B cell (primary cell): Measurements from ENCODE around the gene KRT72. TPM values are rescaled to one million over a fixed set of nuclear protein-coding genes. Genes with fewer than 3 reads are reported as not detected.

ENCODE experiments used
- ATAC-seq: fragments of 200-7000 bp; cut with Tn5 transposase; one replicate; pipeline ENCODE4 v1.10.0; 2021; ENCODE audit warnings: low read depth, mild to moderate bottlenecking, moderate number of reproducible peaks, moderate library complexity
- CTCF ChIA-PET: fragments of 350-600 bp; sonication (Branson Sonifier 250); formaldehyde crosslinking; loops from one replicate; lab custom pipeline; 2021; ENCODE audit warnings: antibody characterized with exemption, inconsistent platforms; lab: Charles Lee
- POLR2A ChIA-PET: fragments of 350-600 bp; sonication (Branson Sonifier 250); formaldehyde crosslinking; loops from one replicate; lab custom pipeline; 2021; ENCODE audit warnings: antibody characterized with exemption; lab: Charles Lee
- DNase-seq: peaks from one replicate; pipeline ENCODE4 v3.0.0; 2013
- H2AFZ ChIP-seq: 2 replicates; pipeline ENCODE4 v1.6.1; 2012; ENCODE audit warnings: mild to moderate bottlenecking, low read depth, low read length; ENCODE audit not compliant: insufficient read depth, poor library complexity, severe bottlenecking
- H3K27ac ChIP-seq, 2 donors: 1 replicate in 1 of 2; 2 replicates in 1 of 2; pipeline ENCODE4 v1.5.1; 2012 to 2013; ENCODE audit warnings: low read length in 2 of 2, mild to moderate bottlenecking in 2 of 2, moderate library complexity in 1 of 2
- H3K27me3 ChIP-seq, 4 experiments: fragments of 200-600 bp in 1 of 4; sonication (generic) in 1 of 4; replicated peaks in 1 of 4; 1 replicate in 2 of 4; 2 replicates in 2 of 4; pipeline versions ENCODE4 v1.6.1 to v1.7.0; 2013 to 2016; ENCODE audit warnings: low read length in 3 of 4, mild to moderate bottlenecking in 2 of 4, mixed read lengths in 1 of 4, moderate library complexity in 1 of 4; ENCODE audit not compliant: insufficient read depth in 4 of 4, control insufficient read depth in 3 of 4; ENCODE audit errors: control extremely low read depth in 1 of 4
- H3K36me3 ChIP-seq, 2 experiments: replicated peaks in 1 of 2; 1 replicate in 1 of 2; 2 replicates in 1 of 2; pipeline versions ENCODE4 v1.6.1 to v1.7.1; 2013; ENCODE audit warnings: low read length in 1 of 2; ENCODE audit not compliant: insufficient read depth in 2 of 2, control insufficient read depth in 1 of 2; ENCODE audit errors: control extremely low read depth in 1 of 2, extremely low read depth in 1 of 2
- H3K4me1 ChIP-seq, 2 donors: fragments of 200-600 bp in 1 of 2; sonication (generic) in 1 of 2; 1 replicate in 1 of 2; 2 replicates in 1 of 2; pipeline versions ENCODE4 v1.5.1 to v1.6.1; 2013 to 2017; ENCODE audit warnings: low read length in 2 of 2; ENCODE audit not compliant: control insufficient read depth in 2 of 2, insufficient read depth in 2 of 2
- H3K4me2 ChIP-seq: replicated peaks from 2 replicates; pipeline ENCODE3; 2012; ENCODE audit warnings: mild to moderate bottlenecking, low read depth, low read length; ENCODE audit not compliant: poor library complexity, severe bottlenecking
- H3K4me3 ChIP-seq, 5 experiments: fragments of 200-600 bp in 1 of 5; sonication (generic) in 1 of 5; 1 replicate in 3 of 5; 2 replicates in 2 of 5; pipeline versions ENCODE4 v1.5.1 to v1.7.0; 2011 to 2016; ENCODE audit warnings: low read length in 4 of 5, mild to moderate bottlenecking in 4 of 5, low read depth in 2 of 5, control low read depth in 1 of 5, moderate library complexity in 1 of 5; ENCODE audit not compliant: insufficient read depth in 1 of 5; ENCODE audit errors: control extremely low read depth in 1 of 5, extremely low read depth in 1 of 5
- H3K79me2 ChIP-seq: fragments of 200-600 bp; sonication (generic); one replicate; pipeline ENCODE4 v1.6.0; 2016; ENCODE audit warnings: low read length; ENCODE audit not compliant: control insufficient read depth, insufficient read depth
- H3K9ac ChIP-seq: fragments of 200-600 bp; sonication (generic); 2 replicates; pipeline ENCODE4 v1.6.1; 2017; ENCODE audit warnings: mild to moderate bottlenecking, low read length, moderate library complexity
- H3K9me3 ChIP-seq, 3 donors: one replicate each; pipeline versions ENCODE4 v1.6.1 to v1.7.1; 2013; ENCODE audit warnings: low read length in 2 of 3; ENCODE audit not compliant: control insufficient read depth in 2 of 3, insufficient read depth in 1 of 3; ENCODE audit errors: control extremely low read depth in 1 of 3
- H4K20me1 ChIP-seq: 2 replicates; pipeline ENCODE4 v1.6.0; 2012; ENCODE audit warnings: mild to moderate bottlenecking, low read length; ENCODE audit not compliant: insufficient read depth, control insufficient read depth, poor library complexity, severe bottlenecking
- H3K27ac Mint-ChIP-seq: one replicate; pipeline ENCODE4 v1.8.0; 2021; ENCODE audit warnings: mixed read lengths
- H3K27me3 Mint-ChIP-seq: one replicate; pipeline ENCODE4 v1.8.0; 2021; ENCODE audit warnings: mixed read lengths
- H3K4me1 Mint-ChIP-seq: one replicate; pipeline ENCODE4 v1.8.0; 2021; ENCODE audit warnings: mixed read lengths
- H3K4me3 Mint-ChIP-seq: one replicate; pipeline ENCODE4 v1.8.0; 2021; ENCODE audit warnings: mixed read lengths
- H3K9me3 Mint-ChIP-seq: one replicate; pipeline ENCODE4 v1.8.0; 2022; ENCODE audit warnings: mixed read lengths; ENCODE audit not compliant: insufficient read depth
- EZH2 ChIP-seq: IDR thresholded peaks from 2 replicates; pipeline ENCODE4 v1.6.1; 2012; ENCODE audit warnings: borderline replicate concordance, low read depth, mild to moderate bottlenecking, moderate library complexity, low read length; ENCODE audit not compliant: insufficient read depth, poor library complexity, severe bottlenecking
- WGBS: methylation state at CpG from one replicate; pipeline ENCODE4 v1.1.5; 2013; ENCODE audit warnings: missing lambda C conversion rate; ENCODE audit not compliant: insufficient coverage; 5-methylcytosine and 5-hydroxymethylcytosine counted together
- intact Hi-C: fragments of 100-400 bp; cut with micrococcal nuclease; formaldehyde crosslinking; loops from one replicate; pipeline ENCODE4 v1.10.0; 2022
- polyA plus RNA-seq: library from polyadenylated mRNA; depleted of rRNA; stranded (reverse); fragments of >200 nt; gene quantifications from 2 replicates; pipeline ENCODE4 v1.2.3, GENCODE V29; 2012
- total RNA-seq, 2 donors: library from RNA; stranded (reverse); fragments of 120-200 nt in 1 of 2; gene quantifications; 1 replicate in 1 of 2; 2 replicates in 1 of 2; pipeline versions ENCODE4 v1.2.3 to v1.2.4, GENCODE V29; 2013 to 2022
- TF ChIP-seq, protein P1 (sequence below): fragments of 200-600 bp; IDR thresholded peaks from one replicate; pipeline ENCODE4 v1.8.0; 2022; ENCODE audit warnings: antibody characterized with exemption, mild to moderate bottlenecking

KRT72 gene
- total and polyA plus RNA-seq, 2 donors (not counting 1 experiment from before 2014, with no cell fraction given), result 0.04 TPM; not detected in 1

DNA sequence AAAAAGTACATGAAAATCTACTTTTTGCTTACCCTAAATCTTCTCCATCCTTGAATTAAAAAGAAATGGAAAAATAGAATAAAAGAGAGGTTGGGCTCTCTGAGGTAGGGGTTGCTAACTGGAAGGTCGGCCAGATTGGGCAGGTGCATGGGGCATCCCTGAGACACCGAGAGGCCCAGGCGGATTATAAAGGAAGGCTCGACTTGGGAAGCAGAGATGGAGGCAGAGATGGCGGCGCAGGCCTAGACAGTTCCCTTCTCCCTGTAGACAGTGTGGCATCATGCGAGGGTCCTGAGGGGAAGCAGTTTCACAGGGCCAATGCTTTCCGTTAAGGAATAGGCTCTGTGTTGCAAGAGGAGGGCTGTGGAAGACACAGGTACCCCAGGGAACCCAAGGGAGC is 23.9 kb downstream of the KRT72 start:
- Histone ChIP-seq H3K9me3 (no peaks in the 10 kb centered on the region), H3K4me1 (no peaks in the 10 kb centered on the region), H3K9ac (no peak overlapping the region), H3K4me3 (no peak overlapping the region), H3K27me3 (peaks cover 0 to 3% (median 0%) of the 10 kb centered on the region in 4 experiments), H3K27ac (no peak overlapping the region), H4K20me1 (no peaks in the 10 kb centered on the region), H3K36me3 (no peaks in the 10 kb centered on the region), H3K79me2 (no peaks in the 10 kb centered on the region), H2AFZ (no peak overlapping the region), H3K4me2 (no peak overlapping the region)
- DNase-seq (no peak), ATAC-seq (no peak)
- H3K27ac Mint-ChIP-seq, result no peak overlapping the region
- intact Hi-C loops, result no loop called here
- 99% methylated on average over 6 of the region's 8 CpGs for WGBS
- no peaks in the 10 kb centered on the region for H3K4me1 Mint-ChIP-seq
- peaks cover 14% of the 10 kb centered on the region for H3K27me3 Mint-ChIP-seq
- H3K4me3 Mint-ChIP-seq, result no peak overlapping the region
- CTCF ChIA-PET, result no interaction called here
- no peaks in the 10 kb centered on the region for H3K9me3 Mint-ChIP-seq
- TF ChIP-seq, protein P1, sequence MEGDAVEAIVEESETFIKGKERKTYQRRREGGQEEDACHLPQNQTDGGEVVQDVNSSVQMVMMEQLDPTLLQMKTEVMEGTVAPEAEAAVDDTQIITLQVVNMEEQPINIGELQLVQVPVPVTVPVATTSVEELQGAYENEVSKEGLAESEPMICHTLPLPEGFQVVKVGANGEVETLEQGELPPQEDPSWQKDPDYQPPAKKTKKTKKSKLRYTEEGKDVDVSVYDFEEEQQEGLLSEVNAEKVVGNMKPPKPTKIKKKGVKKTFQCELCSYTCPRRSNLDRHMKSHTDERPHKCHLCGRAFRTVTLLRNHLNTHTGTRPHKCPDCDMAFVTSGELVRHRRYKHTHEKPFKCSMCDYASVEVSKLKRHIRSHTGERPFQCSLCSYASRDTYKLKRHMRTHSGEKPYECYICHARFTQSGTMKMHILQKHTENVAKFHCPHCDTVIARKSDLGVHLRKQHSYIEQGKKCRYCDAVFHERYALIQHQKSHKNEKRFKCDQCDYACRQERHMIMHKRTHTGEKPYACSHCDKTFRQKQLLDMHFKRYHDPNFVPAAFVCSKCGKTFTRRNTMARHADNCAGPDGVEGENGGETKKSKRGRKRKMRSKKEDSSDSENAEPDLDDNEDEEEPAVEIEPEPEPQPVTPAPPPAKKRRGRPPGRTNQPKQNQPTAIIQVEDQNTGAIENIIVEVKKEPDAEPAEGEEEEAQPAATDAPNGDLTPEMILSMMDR, result no peak
- TF ChIP-seq EZH2, result no peak
- POLR2A ChIA-PET, result no interaction called here

DNA sequence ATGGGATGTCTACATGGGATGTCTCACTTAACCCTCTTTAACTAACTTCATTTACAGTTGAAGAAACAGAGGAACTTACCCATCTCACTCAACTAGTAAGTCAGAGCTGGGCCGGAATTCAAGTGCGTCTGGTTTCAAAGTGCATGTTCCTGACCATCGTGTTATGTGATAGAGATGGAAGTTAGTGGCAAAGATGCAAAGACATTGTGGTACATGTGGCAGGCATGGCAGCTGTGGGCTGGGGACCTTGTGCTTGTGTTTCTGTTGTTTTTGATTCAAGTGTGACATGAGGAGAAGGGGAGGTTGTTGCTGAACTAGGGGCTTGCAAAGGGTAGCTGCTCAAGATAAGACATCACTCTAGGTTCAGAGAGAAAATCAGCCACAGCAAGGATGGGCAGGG is 25.3 kb downstream of the KRT72 start:
- ATAC-seq, result no peak
- intact Hi-C loops, result no loop called here
- H3K36me3 ChIP-seq, result no peaks in the 10 kb centered on the region
- Mint-ChIP-seq H3K4me1 (no peaks in the 10 kb centered on the region), H3K4me3 (no peak overlapping the region), H3K9me3 (no peaks in the 10 kb centered on the region), H3K27me3 (peaks cover 5% of the 10 kb centered on the region), H3K27ac (no peak overlapping the region)
- no peak for TF ChIP-seq EZH2
- TF ChIP-seq, protein P1, result no peak
- peaks cover 0 to 7% (median 0%) of the 10 kb centered on the region in 4 experiments for H3K27me3 ChIP-seq
- H3K4me1 ChIP-seq, result no peaks in the 10 kb centered on the region
- POLR2A ChIA-PET, result no interaction called here
- H4K20me1 ChIP-seq, result no peaks in the 10 kb centered on the region
- no peak overlapping the region for H3K27ac ChIP-seq
- H3K9ac ChIP-seq, result no peak overlapping the region
- no peak overlapping the region for H3K4me2 ChIP-seq
- DNase-seq, result no peak
- H2AFZ ChIP-seq, result no peak overlapping the region
- CTCF ChIA-PET, result no interaction called here
- WGBS, result 100% methylated on average over 2 of the region's 3 CpGs
- no peaks in the 10 kb centered on the region for H3K79me2 ChIP-seq
- no peaks in the 10 kb centered on the region for H3K9me3 ChIP-seq
- H3K4me3 ChIP-seq, result no peak overlapping the region
